Measurements from ENCODE around the gene MAFG.

DNA sequence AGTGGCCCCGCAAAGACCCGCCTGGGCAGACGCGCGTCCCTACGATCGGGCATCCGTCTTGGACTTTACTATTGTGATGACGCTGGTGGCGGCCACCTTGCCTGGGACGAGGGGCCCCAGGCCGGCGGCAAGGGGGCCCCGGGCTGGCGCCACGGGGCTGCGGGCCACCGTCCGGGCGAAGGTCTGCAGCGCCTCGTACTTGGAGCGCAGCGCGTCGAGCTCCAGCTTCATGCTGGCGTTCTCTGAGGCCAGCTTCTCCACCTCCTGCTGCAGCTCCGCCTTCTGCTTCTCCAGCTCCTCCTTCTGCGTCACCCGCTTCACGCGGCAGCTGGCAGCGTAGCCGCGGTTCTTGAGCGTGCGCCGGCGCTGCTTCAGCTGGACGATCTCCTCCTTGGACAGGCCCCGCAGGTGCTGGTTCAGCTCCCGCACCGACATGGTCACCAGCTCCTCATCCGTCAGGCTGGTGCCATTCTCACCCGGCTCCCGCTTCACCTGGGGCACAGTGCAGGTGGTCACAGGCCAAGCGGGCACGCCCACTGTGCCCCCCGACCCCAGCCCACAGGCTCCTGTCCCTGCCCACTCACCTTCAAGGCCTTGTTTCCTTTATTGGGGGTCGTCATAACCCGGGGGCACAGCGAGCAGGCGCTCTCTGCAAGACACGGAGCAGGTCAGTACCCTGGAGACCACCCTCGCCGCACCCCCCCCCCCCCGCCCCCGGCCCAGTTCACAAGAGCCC lies 4.8 kb downstream of the MAFG start:
- TF ChIP-seq, protein P1, sequence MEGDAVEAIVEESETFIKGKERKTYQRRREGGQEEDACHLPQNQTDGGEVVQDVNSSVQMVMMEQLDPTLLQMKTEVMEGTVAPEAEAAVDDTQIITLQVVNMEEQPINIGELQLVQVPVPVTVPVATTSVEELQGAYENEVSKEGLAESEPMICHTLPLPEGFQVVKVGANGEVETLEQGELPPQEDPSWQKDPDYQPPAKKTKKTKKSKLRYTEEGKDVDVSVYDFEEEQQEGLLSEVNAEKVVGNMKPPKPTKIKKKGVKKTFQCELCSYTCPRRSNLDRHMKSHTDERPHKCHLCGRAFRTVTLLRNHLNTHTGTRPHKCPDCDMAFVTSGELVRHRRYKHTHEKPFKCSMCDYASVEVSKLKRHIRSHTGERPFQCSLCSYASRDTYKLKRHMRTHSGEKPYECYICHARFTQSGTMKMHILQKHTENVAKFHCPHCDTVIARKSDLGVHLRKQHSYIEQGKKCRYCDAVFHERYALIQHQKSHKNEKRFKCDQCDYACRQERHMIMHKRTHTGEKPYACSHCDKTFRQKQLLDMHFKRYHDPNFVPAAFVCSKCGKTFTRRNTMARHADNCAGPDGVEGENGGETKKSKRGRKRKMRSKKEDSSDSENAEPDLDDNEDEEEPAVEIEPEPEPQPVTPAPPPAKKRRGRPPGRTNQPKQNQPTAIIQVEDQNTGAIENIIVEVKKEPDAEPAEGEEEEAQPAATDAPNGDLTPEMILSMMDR (conservative IDR thresholded peaks at IDR 0.05; ENCODE audit: low read depth, low read length), result no peak
- no peak for TF ChIP-seq EZH2 (IDR thresholded peaks at IDR 0.05; ENCODE audit: borderline replicate concordance, low read depth, low read length, poor library complexity, severe bottlenecking)
